ENCODE results near the gene PIP5K1A.

PIP5K1A gene

GRCh38 chr1:151254217-151255213 lies 56.2 kb downstream of the PIP5K1A start, which contains the start of gene PSMD4 (continued):
- 0 out of 2 replicates have a peak, but pooled peaks have one; percentile 19 for TF ChIP-seq ZSCAN5A (tag by site-specific recombination; IDR thresholded peaks at IDR 0.05)
- peak; percentile 90 for TF ChIP-seq SP2 (tag by site-specific recombination; IDR thresholded peaks at IDR 0.05)
- TF ChIP-seq ZFP3 (tag by site-specific recombination; IDR thresholded peaks at IDR 0.05; ENCODE audit: low read depth) = no peak
- TF ChIP-seq, protein P1, sequence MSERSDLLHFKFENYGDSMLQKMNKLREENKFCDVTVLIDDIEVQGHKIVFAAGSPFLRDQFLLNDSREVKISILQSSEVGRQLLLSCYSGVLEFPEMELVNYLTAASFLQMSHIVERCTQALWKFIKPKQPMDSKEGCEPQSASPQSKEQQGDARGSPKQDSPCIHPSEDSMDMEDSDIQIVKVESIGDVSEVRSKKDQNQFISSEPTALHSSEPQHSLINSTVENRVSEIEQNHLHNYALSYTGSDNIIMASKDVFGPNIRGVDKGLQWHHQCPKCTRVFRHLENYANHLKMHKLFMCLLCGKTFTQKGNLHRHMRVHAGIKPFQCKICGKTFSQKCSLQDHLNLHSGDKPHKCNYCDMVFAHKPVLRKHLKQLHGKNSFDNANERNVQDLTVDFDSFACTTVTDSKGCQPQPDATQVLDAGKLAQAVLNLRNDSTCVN (tag by site-specific recombination; optimal IDR thresholded peaks at IDR 0.05) = peak; percentile 22
- no peak for TF ChIP-seq ZNF560 (tag by site-specific recombination; IDR thresholded peaks at IDR 0.05; ENCODE audit: borderline replicate concordance)
- 0 out of 2 replicates have a peak, but pooled peaks have one; percentile 10 for TF ChIP-seq KLF9 (tag by site-specific recombination; IDR thresholded peaks at IDR 0.05; ENCODE audit: low read depth)
- peak; percentile 14; the same call in 1 of the 2 replicates for TF ChIP-seq ZNF623 (tag by site-specific recombination; IDR thresholded peaks at IDR 0.05)
- peak; percentile 4; the same call in 1 of the 2 replicates for TF ChIP-seq ZIC2 (tag by site-specific recombination; IDR thresholded peaks at IDR 0.05)
- peak; percentile 69 for TF ChIP-seq SP3 (tag by site-specific recombination; IDR thresholded peaks at IDR 0.05)
- 0 out of 2 replicates have a peak, but pooled peaks have one; percentile 28 for TF ChIP-seq OVOL3 (tag by site-specific recombination; IDR thresholded peaks at IDR 0.05)
- peak; percentile 32; the same call in 1 of the 2 replicates for TF ChIP-seq WT1 (tag by site-specific recombination; IDR thresholded peaks at IDR 0.05)
- TF ChIP-seq, protein P2, sequence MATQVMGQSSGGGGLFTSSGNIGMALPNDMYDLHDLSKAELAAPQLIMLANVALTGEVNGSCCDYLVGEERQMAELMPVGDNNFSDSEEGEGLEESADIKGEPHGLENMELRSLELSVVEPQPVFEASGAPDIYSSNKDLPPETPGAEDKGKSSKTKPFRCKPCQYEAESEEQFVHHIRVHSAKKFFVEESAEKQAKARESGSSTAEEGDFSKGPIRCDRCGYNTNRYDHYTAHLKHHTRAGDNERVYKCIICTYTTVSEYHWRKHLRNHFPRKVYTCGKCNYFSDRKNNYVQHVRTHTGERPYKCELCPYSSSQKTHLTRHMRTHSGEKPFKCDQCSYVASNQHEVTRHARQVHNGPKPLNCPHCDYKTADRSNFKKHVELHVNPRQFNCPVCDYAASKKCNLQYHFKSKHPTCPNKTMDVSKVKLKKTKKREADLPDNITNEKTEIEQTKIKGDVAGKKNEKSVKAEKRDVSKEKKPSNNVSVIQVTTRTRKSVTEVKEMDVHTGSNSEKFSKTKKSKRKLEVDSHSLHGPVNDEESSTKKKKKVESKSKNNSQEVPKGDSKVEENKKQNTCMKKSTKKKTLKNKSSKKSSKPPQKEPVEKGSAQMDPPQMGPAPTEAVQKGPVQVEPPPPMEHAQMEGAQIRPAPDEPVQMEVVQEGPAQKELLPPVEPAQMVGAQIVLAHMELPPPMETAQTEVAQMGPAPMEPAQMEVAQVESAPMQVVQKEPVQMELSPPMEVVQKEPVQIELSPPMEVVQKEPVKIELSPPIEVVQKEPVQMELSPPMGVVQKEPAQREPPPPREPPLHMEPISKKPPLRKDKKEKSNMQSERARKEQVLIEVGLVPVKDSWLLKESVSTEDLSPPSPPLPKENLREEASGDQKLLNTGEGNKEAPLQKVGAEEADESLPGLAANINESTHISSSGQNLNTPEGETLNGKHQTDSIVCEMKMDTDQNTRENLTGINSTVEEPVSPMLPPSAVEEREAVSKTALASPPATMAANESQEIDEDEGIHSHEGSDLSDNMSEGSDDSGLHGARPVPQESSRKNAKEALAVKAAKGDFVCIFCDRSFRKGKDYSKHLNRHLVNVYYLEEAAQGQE (tag by site-specific recombination; IDR thresholded peaks at IDR 0.05) = peak; percentile 83
- peak; percentile 85 for TF ChIP-seq ZNF76 (tag by site-specific recombination; IDR thresholded peaks at IDR 0.05; ENCODE audit: borderline replicate concordance, low read depth)
- peak; percentile 50; the same call in 1 of the 2 replicates for TF ChIP-seq ZNF394 (tag by site-specific recombination; IDR thresholded peaks at IDR 0.05; ENCODE audit: borderline replicate concordance)
- TF ChIP-seq ZNF561 (tag by site-specific recombination; IDR thresholded peaks at IDR 0.05; ENCODE audit: borderline replicate concordance) = peak; percentile 11; the same call in 1 of the 2 replicates
- 0 out of 2 replicates have a peak, but pooled peaks have one; percentile 31 for TF ChIP-seq GLI4 (tag by site-specific recombination; IDR thresholded peaks at IDR 0.05)
- no peak for TF ChIP-seq ZNF473 (tag by site-specific recombination; IDR thresholded peaks at IDR 0.05)
- peak; percentile 79; the same call in 1 of the 2 replicates for TF ChIP-seq ZNF280D (tag by site-specific recombination; IDR thresholded peaks at IDR 0.05)
- TF ChIP-seq ZNF580 (tag by site-specific recombination; IDR thresholded peaks at IDR 0.05) = peak; percentile 89
- TF ChIP-seq ZNF785 (tag by site-specific recombination; IDR thresholded peaks at IDR 0.05) = peak; percentile 84; the same call in 1 of the 2 replicates
- TF ChIP-seq ZNF221 (tag by site-specific recombination; IDR thresholded peaks at IDR 0.05; ENCODE audit: borderline replicate concordance) = no peak
- TF ChIP-seq ZNF266 (tag by site-specific recombination; IDR thresholded peaks at IDR 0.05; ENCODE audit: low read depth) = no peak
- peak; percentile 54 for TF ChIP-seq ZBTB17 (tag by site-specific recombination; IDR thresholded peaks at IDR 0.05)
- peak; percentile 81; the same call in 1 of the 2 replicates for TF ChIP-seq ZNF501 (tag by site-specific recombination; IDR thresholded peaks at IDR 0.05)
- TF ChIP-seq GLIS1 (tag by site-specific recombination; IDR thresholded peaks at IDR 0.05) = peak; percentile 65
- TF ChIP-seq ZSCAN23 (tag by site-specific recombination; IDR thresholded peaks at IDR 0.05) = 0 out of 2 replicates have a peak, but pooled peaks have one; percentile 52
- peak; percentile 51; the same call in 1 of the 2 replicates for TF ChIP-seq SP7 (tag by site-specific recombination; IDR thresholded peaks at IDR 0.05)
- 0 out of 2 replicates have a peak, but pooled peaks have one; percentile 20 for TF ChIP-seq ZNF843 (tag by site-specific recombination; IDR thresholded peaks at IDR 0.05)
- TF ChIP-seq ZNF660 (tag by site-specific recombination; IDR thresholded peaks at IDR 0.05) = peak; percentile 62; the same call in 1 of the 2 replicates
